Glutamatergic neuron (in vitro differentiated cells): ENCODE measurements around the gene SYPL1. TPM values are rescaled to one million over a fixed set of nuclear protein-coding genes. Genes with fewer than 3 reads are reported as not detected.

Experiments
- DNase-seq: peaks from one replicate; pipeline ENCODE4 v3.0.0; 2022
- H3K27ac Mint-ChIP-seq: one replicate; pipeline ENCODE4 v1.8.0; 2020; ENCODE audit warnings: mild to moderate bottlenecking, mixed read lengths, inconsistent platforms; ENCODE audit not compliant: unreplicated experiment
- H3K27me3 Mint-ChIP-seq: one replicate; pipeline ENCODE4 v1.8.0; 2020; ENCODE audit warnings: mild to moderate bottlenecking, moderate library complexity, mixed read lengths, inconsistent platforms; ENCODE audit not compliant: unreplicated experiment
- H3K36me3 Mint-ChIP-seq: one replicate; pipeline ENCODE4 v1.8.0; 2020; ENCODE audit warnings: mild to moderate bottlenecking, mixed read lengths, inconsistent platforms; ENCODE audit not compliant: unreplicated experiment
- H3K4me1 Mint-ChIP-seq: one replicate; pipeline ENCODE4 v1.8.0; 2020; ENCODE audit warnings: mild to moderate bottlenecking, low read depth, mixed read lengths, inconsistent platforms; ENCODE audit not compliant: unreplicated experiment
- H3K4me3 Mint-ChIP-seq: one replicate; pipeline ENCODE4 v1.8.0; 2020; ENCODE audit warnings: mild to moderate bottlenecking, mixed read lengths, inconsistent platforms; ENCODE audit not compliant: unreplicated experiment
- H3K9me3 Mint-ChIP-seq: one replicate; pipeline ENCODE4 v1.8.0; 2020; ENCODE audit warnings: mild to moderate bottlenecking, moderate library complexity, mixed read lengths, inconsistent platforms; ENCODE audit not compliant: unreplicated experiment
- CTCF ChIP-seq: fragments of 200-600 bp; sonication (generic); IDR thresholded peaks from one replicate; pipeline ENCODE4 v1.5.0; 2021; ENCODE audit not compliant: partially characterized antibody, unreplicated experiment
- total RNA-seq: library from RNA; stranded (reverse); fragmentation: NEBNext Ultra II Directional; extraction: Animal tissue kit (Norgen Biotek cat#: 25700); gene quantifications from one replicate; pipeline ENCODE4 v1.2.1, GENCODE V29; 2021; ENCODE audit not compliant: unreplicated experiment

Gene SYPL1
- total RNA-seq, 1 donor from 2014 or later: 10.0 TPM

DNA sequence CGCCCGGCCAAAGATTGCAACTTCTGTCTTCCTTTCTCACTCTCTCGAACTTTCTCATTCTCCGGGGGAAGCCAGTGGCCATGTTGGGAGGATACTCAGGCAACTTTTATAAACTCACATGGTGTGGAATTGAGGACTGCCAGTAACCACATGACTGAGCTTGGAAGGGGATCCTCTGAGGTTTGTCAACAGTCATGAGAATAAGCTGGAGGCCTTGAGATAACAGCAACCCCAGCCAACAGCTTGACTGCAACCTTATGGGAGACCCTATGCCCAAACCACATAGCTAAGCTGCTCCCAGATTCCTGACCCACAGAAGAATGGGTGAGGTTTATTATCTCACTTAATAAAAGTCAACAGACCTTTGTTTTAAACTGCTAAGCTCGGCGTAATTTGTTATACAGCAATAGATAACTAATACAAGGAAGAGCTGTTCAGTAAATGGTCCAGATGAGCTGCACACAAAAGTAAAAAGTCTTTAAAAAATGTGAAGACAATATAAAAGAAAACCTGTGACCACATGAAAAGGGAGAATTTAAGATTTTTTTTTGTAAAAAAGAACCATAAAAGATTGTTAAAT lies 9.6 kb downstream of the SYPL1 start:
- H3K27ac Mint-ChIP-seq: no peak overlapping the region
- no peaks in the 10 kb centered on the region for H3K36me3 Mint-ChIP-seq
- no peak overlapping the region for H3K4me3 Mint-ChIP-seq
- DNase-seq: no peak
- H3K4me1 Mint-ChIP-seq: peaks cover 19% of the 10 kb centered on the region
- no peaks in the 10 kb centered on the region for H3K27me3 Mint-ChIP-seq
- TF ChIP-seq CTCF: no peak
- H3K9me3 Mint-ChIP-seq: no peaks in the 10 kb centered on the region

DNA sequence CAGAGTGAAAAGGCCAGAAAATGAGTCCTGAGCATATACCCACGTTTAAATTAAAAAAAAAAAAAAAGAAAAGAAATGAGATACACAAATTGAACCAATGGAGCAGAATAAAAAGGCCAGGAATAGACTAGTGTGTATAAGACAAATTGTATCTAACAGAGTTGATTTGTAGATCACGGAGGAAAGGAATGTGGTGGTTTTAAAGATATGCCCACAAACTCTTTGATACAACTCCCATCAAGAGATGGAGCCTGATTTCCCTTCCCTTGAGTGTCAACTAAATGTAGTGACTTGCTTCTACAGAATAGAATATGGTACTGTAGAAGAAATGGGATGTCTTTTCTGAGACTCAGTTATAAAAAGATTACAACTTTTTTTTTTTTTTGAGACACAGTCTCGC lies 10.4 kb downstream of the SYPL1 start:
- H3K4me1 Mint-ChIP-seq: peaks cover 19% of the 10 kb centered on the region
- H3K9me3 Mint-ChIP-seq: no peaks in the 10 kb centered on the region
- no peaks in the 10 kb centered on the region for H3K27me3 Mint-ChIP-seq
- TF ChIP-seq CTCF: no peak
- H3K4me3 Mint-ChIP-seq: no peak overlapping the region
- no peak overlapping the region for H3K27ac Mint-ChIP-seq
- DNase-seq: no peak
- no peaks in the 10 kb centered on the region for H3K36me3 Mint-ChIP-seq

DNA sequence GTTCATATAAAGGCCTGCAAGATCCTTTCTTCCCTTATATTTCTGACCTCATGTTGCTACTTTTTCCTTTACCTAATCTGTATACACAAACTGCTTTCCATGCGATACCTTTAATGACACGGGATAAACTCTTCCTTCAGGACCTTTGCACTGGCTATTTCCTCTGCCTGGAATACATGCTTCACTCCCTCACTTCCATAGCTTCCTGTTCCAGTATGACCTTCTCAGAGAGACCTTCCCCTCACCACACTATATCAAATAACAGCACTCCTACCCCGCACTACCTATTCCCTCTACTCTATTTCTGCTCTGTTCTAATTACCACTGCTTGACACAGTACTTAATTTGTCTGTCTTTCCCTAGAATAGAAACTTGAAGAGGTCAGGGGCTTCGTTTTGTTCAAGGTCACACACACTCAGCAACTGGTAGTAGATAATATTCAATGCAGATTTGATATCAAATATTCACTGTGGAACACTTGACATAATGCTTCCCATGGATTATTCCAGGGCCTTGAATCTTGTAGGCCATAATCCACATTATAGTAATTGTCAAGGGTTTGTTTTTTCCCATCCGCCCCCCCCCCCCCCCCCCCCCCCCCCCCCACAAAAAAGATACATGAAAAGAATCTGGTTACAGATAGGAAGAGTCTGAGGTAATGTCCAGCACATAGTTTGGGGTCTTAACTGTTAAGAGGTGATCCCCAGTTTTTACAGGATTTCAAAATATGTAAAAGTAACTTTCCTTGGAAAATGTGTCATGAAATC lies 11.1 kb downstream of the SYPL1 start:
- Mint-ChIP-seq H3K4me1 (peaks cover 19% of the 10 kb centered on the region), H3K4me3 (no peak overlapping the region), H3K27me3 (no peaks in the 10 kb centered on the region), H3K27ac (no peak overlapping the region), H3K36me3 (no peaks in the 10 kb centered on the region), H3K9me3 (no peaks in the 10 kb centered on the region)
- TF ChIP-seq CTCF: no peak
- no peak for DNase-seq

DNA sequence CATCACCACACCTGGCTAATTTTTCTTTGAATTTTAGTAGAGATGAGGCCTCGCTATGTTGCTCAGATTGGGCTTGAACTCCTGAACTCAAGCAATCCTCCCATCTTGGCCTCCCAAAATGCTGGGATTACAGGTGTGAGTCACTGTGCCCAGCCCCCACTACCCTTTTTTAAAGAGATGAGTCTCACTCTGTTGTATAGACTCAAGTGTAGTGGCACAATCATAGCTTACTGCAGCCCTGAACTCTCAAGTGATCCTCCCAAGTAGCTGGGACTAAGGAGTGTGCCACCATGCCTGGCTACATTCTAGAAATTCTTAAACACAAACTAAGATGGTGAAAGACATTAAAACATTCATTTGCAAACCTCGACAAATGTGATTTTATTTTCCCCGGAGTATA lies 12.6 kb downstream of the SYPL1 start:
- DNase-seq: no peak
- peaks cover 14% of the 10 kb centered on the region for H3K4me1 Mint-ChIP-seq
- H3K36me3 Mint-ChIP-seq: no peaks in the 10 kb centered on the region
- no peaks in the 10 kb centered on the region for H3K27me3 Mint-ChIP-seq
- no peak for TF ChIP-seq CTCF
- H3K4me3 Mint-ChIP-seq: no peak overlapping the region
- H3K9me3 Mint-ChIP-seq: no peaks in the 10 kb centered on the region
- no peak overlapping the region for H3K27ac Mint-ChIP-seq

- Mint-ChIP-seq H3K9me3 (no peaks in the 10 kb centered on the region), H3K36me3 (no peaks in the 10 kb centered on the region), H3K4me3 (no peak overlapping the region), H3K27me3 (no peaks in the 10 kb centered on the region), H3K27ac (no peak overlapping the region), H3K4me1 (peaks cover 14% of the 10 kb centered on the region)
- TF ChIP-seq CTCF: no peak
- DNase-seq: no peak
Observed at GRCh38 chr7:106098889-106099288, 13.2 kb downstream of the SYPL1 start.
